HG03520 (cell line): ENCODE measurements around the gene YWHAE.

Experiments used
- ATAC-seq: cut with Tn5 transposase; IDR thresholded peaks from one replicate; pipeline ENCODE4 v1.9.1; 2021; ENCODE audit warnings: mild to moderate bottlenecking, moderate library complexity; ENCODE audit not compliant: unreplicated experiment

The YWHAE gene

GRCh38 chr17:1298606-1299005 lies 101.4 kb downstream of the YWHAE start:
- ATAC-seq: no peak
